Loucy (cell line): ENCODE results near the gene PDIA6.

Experiments used
- EZH2phosphoT487 ChIP-seq: fragments of 200-600 bp; IDR thresholded peaks from 2 replicates; pipeline ENCODE4 v1.6.1; 2018; ENCODE audit warnings: antibody characterized with exemption, mild to moderate bottlenecking, moderate library complexity, borderline replicate concordance
- TF ChIP-seq, protein P1 (sequence below): fragments of 200-600 bp; sonication (generic); conservative IDR thresholded peaks from 2 replicates; pipeline ENCODE4 v1.5.1; 2014; ENCODE audit warnings: mild to moderate bottlenecking, antibody characterized with exemption, low read length

DNA sequence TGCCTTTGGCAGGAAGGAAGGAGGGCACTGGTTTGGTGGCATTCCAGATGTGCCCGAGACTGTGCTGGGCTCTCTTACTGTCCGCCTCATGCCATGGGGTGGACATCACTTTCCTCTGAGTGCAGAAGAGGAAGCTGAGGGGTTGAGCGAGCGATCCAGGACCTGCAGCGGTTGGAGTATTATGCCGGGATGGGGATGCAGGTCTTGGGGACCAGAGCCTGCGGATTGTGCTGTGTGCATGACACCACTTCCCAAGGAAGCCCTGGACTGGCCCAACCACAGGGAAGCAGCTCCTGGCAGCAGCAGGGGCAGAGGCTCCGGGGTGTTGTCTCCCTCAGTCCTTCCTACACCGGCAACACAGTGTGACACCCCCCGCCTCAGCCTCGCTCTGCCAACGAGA is 46.7 kb downstream of the PDIA6 start:
- TF ChIP-seq, protein P1, sequence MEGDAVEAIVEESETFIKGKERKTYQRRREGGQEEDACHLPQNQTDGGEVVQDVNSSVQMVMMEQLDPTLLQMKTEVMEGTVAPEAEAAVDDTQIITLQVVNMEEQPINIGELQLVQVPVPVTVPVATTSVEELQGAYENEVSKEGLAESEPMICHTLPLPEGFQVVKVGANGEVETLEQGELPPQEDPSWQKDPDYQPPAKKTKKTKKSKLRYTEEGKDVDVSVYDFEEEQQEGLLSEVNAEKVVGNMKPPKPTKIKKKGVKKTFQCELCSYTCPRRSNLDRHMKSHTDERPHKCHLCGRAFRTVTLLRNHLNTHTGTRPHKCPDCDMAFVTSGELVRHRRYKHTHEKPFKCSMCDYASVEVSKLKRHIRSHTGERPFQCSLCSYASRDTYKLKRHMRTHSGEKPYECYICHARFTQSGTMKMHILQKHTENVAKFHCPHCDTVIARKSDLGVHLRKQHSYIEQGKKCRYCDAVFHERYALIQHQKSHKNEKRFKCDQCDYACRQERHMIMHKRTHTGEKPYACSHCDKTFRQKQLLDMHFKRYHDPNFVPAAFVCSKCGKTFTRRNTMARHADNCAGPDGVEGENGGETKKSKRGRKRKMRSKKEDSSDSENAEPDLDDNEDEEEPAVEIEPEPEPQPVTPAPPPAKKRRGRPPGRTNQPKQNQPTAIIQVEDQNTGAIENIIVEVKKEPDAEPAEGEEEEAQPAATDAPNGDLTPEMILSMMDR: no peak
- no peak for TF ChIP-seq EZH2phosphoT487
